Activated B cell treated with CpG ODN at 0.5 μM for 24 hours (primary cell): ENCODE measurements around the gene AGBL1. TPM values are rescaled to one million over a fixed set of nuclear protein-coding genes. Genes with fewer than 3 reads are reported as not detected.

Experiments
- ATAC-seq: fragments of 200-7000 bp; cut with Tn5 transposase; one replicate; pipeline ENCODE4 v1.10.0; 2021; ENCODE audit warnings: low read depth, mild to moderate bottlenecking, moderate library complexity
- CTCF ChIA-PET: fragments of 350-600 bp; sonication (Branson Sonifier 250); formaldehyde crosslinking; loops from one replicate; lab custom pipeline; 2021; ENCODE audit warnings: antibody characterized with exemption; lab: Charles Lee
- POLR2A ChIA-PET: fragments of 350-600 bp; sonication (Branson Sonifier 250); formaldehyde crosslinking; loops from one replicate; lab custom pipeline; 2021; ENCODE audit warnings: antibody characterized with exemption; lab: Charles Lee
- DNase-seq: peaks from one replicate; pipeline ENCODE4 v3.0.0; 2022
- H3K27ac Mint-ChIP-seq: one replicate; pipeline ENCODE4 v1.8.0; 2020; ENCODE audit warnings: mixed read lengths
- H3K27me3 Mint-ChIP-seq: one replicate; pipeline ENCODE4 v1.8.0; 2021; ENCODE audit warnings: mixed read lengths
- H3K36me3 Mint-ChIP-seq: one replicate; pipeline ENCODE4 v1.8.0; 2021; ENCODE audit warnings: low read depth, mixed read lengths
- H3K4me1 Mint-ChIP-seq: one replicate; pipeline ENCODE4 v1.8.0; 2021; ENCODE audit warnings: mixed read lengths
- H3K4me3 Mint-ChIP-seq: one replicate; pipeline ENCODE4 v1.8.0; 2020; ENCODE audit warnings: mild to moderate bottlenecking, mixed read lengths
- H3K9me3 Mint-ChIP-seq: one replicate; pipeline ENCODE4 v1.8.0; 2020; ENCODE audit warnings: mixed read lengths
- CTCF ChIP-seq: fragments of 200-600 bp; IDR thresholded peaks from one replicate; pipeline ENCODE4 v1.8.0; 2022; ENCODE audit warnings: antibody characterized with exemption, mild to moderate bottlenecking
- intact Hi-C: fragments of 100-400 bp; cut with micrococcal nuclease; formaldehyde crosslinking; loops from one replicate; pipeline ENCODE4 v1.15.1; 2024
- total RNA-seq: library from RNA; stranded (reverse); gene quantifications from 2 replicates; pipeline ENCODE4 v1.2.3, GENCODE V29; 2022

Gene AGBL1
- total RNA-seq, 1 donor from 2014 or later = not detected

GRCh38 chr15:86247249-86247955 lies 167.7 kb downstream of the AGBL1 start:
- POLR2A ChIA-PET = no interaction called here
- Mint-ChIP-seq H3K4me3 (no peak overlapping the region), H3K36me3 (no peaks in the 10 kb centered on the region), H3K27ac (no peak overlapping the region), H3K4me1 (no peaks in the 10 kb centered on the region), H3K9me3 (no peaks in the 10 kb centered on the region), H3K27me3 (no peaks in the 10 kb centered on the region)
- TF ChIP-seq CTCF = no peak
- CTCF ChIA-PET = no interaction called here
- intact Hi-C loops = no loop called here
- ATAC-seq = no peak
- DNase-seq = no peak

- Mint-ChIP-seq H3K36me3 (no peaks in the 10 kb centered on the region), H3K4me1 (no peaks in the 10 kb centered on the region), H3K27me3 (no peaks in the 10 kb centered on the region), H3K27ac (no peak overlapping the region), H3K9me3 (no peaks in the 10 kb centered on the region), H3K4me3 (no peak overlapping the region)
- ATAC-seq (no peak), DNase-seq (no peak)
- intact Hi-C loops = no loop called here
- ChIA-PET POLR2A (no interaction called here), CTCF (no interaction called here)
- TF ChIP-seq CTCF = no peak
Measured at GRCh38 chr15:86255247-86255646, 175.6 kb downstream of the AGBL1 start.

- no peak overlapping the region for H3K4me3 Mint-ChIP-seq
- H3K9me3 Mint-ChIP-seq = no peaks in the 10 kb centered on the region
- CTCF ChIA-PET = no interaction called here
- ATAC-seq (no peak), DNase-seq (no peak)
- TF ChIP-seq CTCF = no peak
- no peaks in the 10 kb centered on the region for H3K27me3 Mint-ChIP-seq
- no peaks in the 10 kb centered on the region for H3K36me3 Mint-ChIP-seq
- POLR2A ChIA-PET = no interaction called here
- no peak overlapping the region for H3K27ac Mint-ChIP-seq
- intact Hi-C loops = no loop called here
- H3K4me1 Mint-ChIP-seq = no peaks in the 10 kb centered on the region
Measured at GRCh38 chr15:86256628-86257027, 177.0 kb downstream of the AGBL1 start.

GRCh38 chr15:86259589-86259988 lies 179.9 kb downstream of the AGBL1 start:
- H3K27me3 Mint-ChIP-seq = no peaks in the 10 kb centered on the region
- POLR2A ChIA-PET = no interaction called here
- CTCF ChIA-PET = no interaction called here
- H3K36me3 Mint-ChIP-seq = no peaks in the 10 kb centered on the region
- no peak for DNase-seq
- no peak for TF ChIP-seq CTCF
- no peaks in the 10 kb centered on the region for H3K9me3 Mint-ChIP-seq
- intact Hi-C loops = no loop called here
- H3K27ac Mint-ChIP-seq = no peak overlapping the region
- no peak for ATAC-seq
- no peak overlapping the region for H3K4me3 Mint-ChIP-seq
- no peaks in the 10 kb centered on the region for H3K4me1 Mint-ChIP-seq

- ChIA-PET CTCF (no interaction called here), POLR2A (no interaction called here)
- H3K27ac Mint-ChIP-seq = no peak overlapping the region
- H3K27me3 Mint-ChIP-seq = no peaks in the 10 kb centered on the region
- ATAC-seq = no peak
- H3K4me3 Mint-ChIP-seq = no peak overlapping the region
- DNase-seq = no peak
- H3K4me1 Mint-ChIP-seq = no peaks in the 10 kb centered on the region
- intact Hi-C loops = no loop called here
- no peak for TF ChIP-seq CTCF
- H3K36me3 Mint-ChIP-seq = no peaks in the 10 kb centered on the region
- no peaks in the 10 kb centered on the region for H3K9me3 Mint-ChIP-seq
Measured at GRCh38 chr15:86263230-86263629, 183.6 kb downstream of the AGBL1 start.
